Measurements from ENCODE around the gene TAB3.

DNA sequence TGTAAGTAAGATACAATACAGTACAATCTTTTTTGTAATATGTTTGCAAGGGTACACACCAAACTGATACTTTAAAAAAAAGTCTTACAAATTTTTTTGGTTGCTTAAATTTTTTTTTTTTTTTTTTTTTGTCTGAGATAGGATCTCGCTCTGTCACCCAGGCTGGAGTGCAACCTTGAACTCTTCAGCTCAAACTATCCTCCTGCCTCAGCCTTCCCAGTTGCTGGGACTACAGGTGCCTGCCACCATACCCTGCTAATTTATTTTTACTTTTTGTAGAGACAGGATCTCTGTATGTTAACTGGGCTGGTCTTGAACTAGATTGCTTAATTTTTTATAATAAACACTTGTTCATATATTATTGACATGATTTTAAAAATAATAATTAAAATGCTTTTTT is 41.1 kb upstream of the TAB3 start:
- TF ChIP-seq, protein P1, sequence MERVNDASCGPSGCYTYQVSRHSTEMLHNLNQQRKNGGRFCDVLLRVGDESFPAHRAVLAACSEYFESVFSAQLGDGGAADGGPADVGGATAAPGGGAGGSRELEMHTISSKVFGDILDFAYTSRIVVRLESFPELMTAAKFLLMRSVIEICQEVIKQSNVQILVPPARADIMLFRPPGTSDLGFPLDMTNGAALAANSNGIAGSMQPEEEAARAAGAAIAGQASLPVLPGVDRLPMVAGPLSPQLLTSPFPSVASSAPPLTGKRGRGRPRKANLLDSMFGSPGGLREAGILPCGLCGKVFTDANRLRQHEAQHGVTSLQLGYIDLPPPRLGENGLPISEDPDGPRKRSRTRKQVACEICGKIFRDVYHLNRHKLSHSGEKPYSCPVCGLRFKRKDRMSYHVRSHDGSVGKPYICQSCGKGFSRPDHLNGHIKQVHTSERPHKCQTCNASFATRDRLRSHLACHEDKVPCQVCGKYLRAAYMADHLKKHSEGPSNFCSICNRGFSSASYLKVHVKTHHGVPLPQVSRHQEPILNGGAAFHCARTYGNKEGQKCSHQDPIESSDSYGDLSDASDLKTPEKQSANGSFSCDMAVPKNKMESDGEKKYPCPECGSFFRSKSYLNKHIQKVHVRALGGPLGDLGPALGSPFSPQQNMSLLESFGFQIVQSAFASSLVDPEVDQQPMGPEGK (CRISPR knock-in tag; IDR thresholded peaks at IDR 0.05; ENCODE audit: borderline replicate concordance), result no peak
- TF ChIP-seq CSDC2 (CRISPR knock-in tag; IDR thresholded peaks at IDR 0.05), result no peak
- no peak for TF ChIP-seq GLIS3 (CRISPR knock-in tag; IDR thresholded peaks at IDR 0.05)
- TF ChIP-seq ARNTL (CRISPR knock-in tag; IDR thresholded peaks at IDR 0.05; ENCODE audit: borderline replicate concordance, low read depth), result no peak
- no peak for TF ChIP-seq ESRRG (CRISPR knock-in tag; IDR thresholded peaks at IDR 0.05)

Measured in SK-N-SH treated with all-trans-retinoic acid at 6 μM for 48 hours (cell line).